Urinary bladder (tissue), 4 donors: ENCODE data around the gene ENOX1. TPM values are rescaled to one million over a fixed set of nuclear protein-coding genes. Genes with fewer than 3 reads are reported as not detected.

Experiments used
- DNase-seq: peaks from one replicate; pipeline ENCODE4 v3.0.0-alpha.2; 2015; ENCODE audit errors: extremely low spot score
- H3K27ac ChIP-seq: one replicate; pipeline ENCODE4 v1.5.1; 2013; ENCODE audit warnings: low read depth, mild to moderate bottlenecking, moderate library complexity
- H3K36me3 ChIP-seq: one replicate; pipeline ENCODE4 v1.6.1; 2013; ENCODE audit warnings: mild to moderate bottlenecking, moderate library complexity; ENCODE audit not compliant: insufficient read depth
- H3K4me1 ChIP-seq: one replicate; pipeline ENCODE4 v1.6.1; 2013; ENCODE audit warnings: mild to moderate bottlenecking, moderate library complexity; ENCODE audit not compliant: insufficient read depth
- H3K4me3 ChIP-seq: one replicate; pipeline ENCODE4 v1.5.1; 2013; ENCODE audit warnings: low read depth, low read length
- WGBS: extraction: QIAGEN DNeasy Blood & Tissue Kit; methylation state at CpG from one replicate; pipeline ENCODE4 v1.1.7; 2013; 5-methylcytosine and 5-hydroxymethylcytosine counted together
- polyA plus RNA-seq: library from polyadenylated mRNA; stranded (reverse); fragments of 200-250 nt; gene quantifications from one replicate; pipeline ENCODE4 v1.2.3, GENCODE V29; 2013
- total RNA-seq: library from RNA; depleted of rRNA; stranded (reverse); fragments of >200 nt; gene quantifications from one replicate; pipeline ENCODE4 v1.2.3, GENCODE V29; 2014
- donor health status: healthy with polysubstance abuse.
- donor health status: healthy.

ENOX1 gene
- total and polyA plus RNA-seq, 2 donors, result 4.3 to 17.6 TPM

GRCh38 chr13:43495732-43496131 is 291.0 kb downstream of the ENOX1 start:
- 39% methylated on average over 1 of the region's 1 CpG for WGBS
- H3K4me1 ChIP-seq, result no peaks in the 10 kb centered on the region
- no peaks in the 10 kb centered on the region for H3K36me3 ChIP-seq
- H3K27ac ChIP-seq, result no peak overlapping the region
- H3K4me3 ChIP-seq, result no peak overlapping the region
- DNase-seq, result no peak

GRCh38 chr13:43494206-43494605 is 292.6 kb downstream of the ENOX1 start:
- Histone ChIP-seq H3K4me1 (no peaks in the 10 kb centered on the region), H3K36me3 (no peaks in the 10 kb centered on the region), H3K4me3 (no peak overlapping the region), H3K27ac (no peak overlapping the region)
- 83% methylated on average over 4 of the region's 4 CpGs for WGBS
- no peak for DNase-seq

GRCh38 chr13:43493496-43494000 is 293.2 kb downstream of the ENOX1 start:
- Histone ChIP-seq H3K36me3 (no peaks in the 10 kb centered on the region), H3K4me1 (no peaks in the 10 kb centered on the region), H3K27ac (no peak overlapping the region), H3K4me3 (no peak overlapping the region)
- DNase-seq, result no peak
- WGBS, result 91% methylated on average over 3 of the region's 3 CpGs

- H3K4me3 ChIP-seq, result no peak overlapping the region
- H3K27ac ChIP-seq, result no peak overlapping the region
- DNase-seq, result no peak
- no peaks in the 10 kb centered on the region for H3K4me1 ChIP-seq
- H3K36me3 ChIP-seq, result no peaks in the 10 kb centered on the region
Observed at GRCh38 chr13:43492745-43493144, 294.0 kb downstream of the ENOX1 start.

- WGBS, result 96% methylated on average over 2 of the region's 2 CpGs
- no peak overlapping the region for H3K27ac ChIP-seq
- H3K4me3 ChIP-seq, result no peak overlapping the region
- DNase-seq, result no peak
- H3K4me1 ChIP-seq, result no peaks in the 10 kb centered on the region
- H3K36me3 ChIP-seq, result no peaks in the 10 kb centered on the region
Observed at GRCh38 chr13:43492311-43492710, 294.5 kb downstream of the ENOX1 start.

- Histone ChIP-seq H3K36me3 (no peaks in the 10 kb centered on the region), H3K27ac (no peak overlapping the region), H3K4me1 (no peaks in the 10 kb centered on the region), H3K4me3 (no peak overlapping the region)
- WGBS, result 59% methylated on average over 3 of the region's 3 CpGs
- DNase-seq, result no peak
Observed at GRCh38 chr13:43489233-43489632, 297.5 kb downstream of the ENOX1 start.

GRCh38 chr13:43487885-43488284 is 298.9 kb downstream of the ENOX1 start:
- no peak overlapping the region for H3K4me3 ChIP-seq
- no peak overlapping the region for H3K27ac ChIP-seq
- no peaks in the 10 kb centered on the region for H3K4me1 ChIP-seq
- H3K36me3 ChIP-seq, result no peaks in the 10 kb centered on the region
- 78% methylated on average over 2 of the region's 2 CpGs for WGBS
- no peak for DNase-seq

GRCh38 chr13:43487461-43487860 is 299.3 kb downstream of the ENOX1 start:
- no peaks in the 10 kb centered on the region for H3K36me3 ChIP-seq
- 62% methylated on average over 3 of the region's 3 CpGs for WGBS
- H3K27ac ChIP-seq, result no peak overlapping the region
- no peaks in the 10 kb centered on the region for H3K4me1 ChIP-seq
- no peak for DNase-seq
- no peak overlapping the region for H3K4me3 ChIP-seq

GRCh38 chr13:43484432-43485225 is 302.1 kb downstream of the ENOX1 start:
- no peaks in the 10 kb centered on the region for H3K36me3 ChIP-seq
- 89% methylated on average over 2 of the region's 2 CpGs for WGBS
- no peak overlapping the region for H3K27ac ChIP-seq
- H3K4me3 ChIP-seq, result no peak overlapping the region
- no peaks in the 10 kb centered on the region for H3K4me1 ChIP-seq
- no peak for DNase-seq

GRCh38 chr13:43483930-43484329 is 302.8 kb downstream of the ENOX1 start:
- 93% methylated on average over 1 of the region's 1 CpG for WGBS
- Histone ChIP-seq H3K4me1 (no peaks in the 10 kb centered on the region), H3K36me3 (no peaks in the 10 kb centered on the region), H3K4me3 (no peak overlapping the region), H3K27ac (no peak overlapping the region)
- DNase-seq, result no peak

- H3K36me3 ChIP-seq, result no peaks in the 10 kb centered on the region
- no peak overlapping the region for H3K4me3 ChIP-seq
- H3K27ac ChIP-seq, result no peak overlapping the region
- 95% methylated on average over 3 of the region's 3 CpGs for WGBS
- no peak for DNase-seq
- no peaks in the 10 kb centered on the region for H3K4me1 ChIP-seq
Observed at GRCh38 chr13:43482641-43483040, 304.1 kb downstream of the ENOX1 start.

- no peaks in the 10 kb centered on the region for H3K36me3 ChIP-seq
- 94% methylated on average over 2 of the region's 2 CpGs for WGBS
- H3K27ac ChIP-seq, result no peak overlapping the region
- no peak overlapping the region for H3K4me3 ChIP-seq
- H3K4me1 ChIP-seq, result no peaks in the 10 kb centered on the region
- DNase-seq, result no peak
Observed at GRCh38 chr13:43482026-43482425, 304.7 kb downstream of the ENOX1 start.

GRCh38 chr13:43478902-43479301 is 307.9 kb downstream of the ENOX1 start:
- no peak for DNase-seq
- Histone ChIP-seq H3K27ac (no peak overlapping the region), H3K4me1 (no peaks in the 10 kb centered on the region), H3K36me3 (no peaks in the 10 kb centered on the region), H3K4me3 (no peak overlapping the region)
- 97% methylated on average over 4 of the region's 4 CpGs for WGBS

GRCh38 chr13:43478211-43478610 is 308.6 kb downstream of the ENOX1 start:
- no peak overlapping the region for H3K4me3 ChIP-seq
- H3K36me3 ChIP-seq, result no peaks in the 10 kb centered on the region
- H3K27ac ChIP-seq, result no peak overlapping the region
- 43% methylated on average over 4 of the region's 4 CpGs for WGBS
- H3K4me1 ChIP-seq, result no peaks in the 10 kb centered on the region
- DNase-seq, result no peak
